Liver (tissue), 9 donors: ENCODE results near the gene OR7C2. TPM values are rescaled to one million over a fixed set of nuclear protein-coding genes. Genes with fewer than 3 reads are reported as not detected.

ENCODE experiments used
- DNase-seq: peaks from one replicate; pipeline ENCODE4 v3.0.0-alpha.2; 2017; ENCODE audit warnings: low spot score
- H3K27ac ChIP-seq, 2 donors: one replicate each; pipeline ENCODE4 v1.7.0; 2013; ENCODE audit warnings: inconsistent platforms in 2 of 2, low read length in 2 of 2, control low read depth in 1 of 2, low read depth in 1 of 2, mild to moderate bottlenecking in 1 of 2
- H3K27me3 ChIP-seq, 4 donors: one replicate each; pipeline versions ENCODE4 v1.6.1 to v1.7.0; 2013; ENCODE audit warnings: low read length in 3 of 4, inconsistent platforms in 1 of 4, mild to moderate bottlenecking in 1 of 4, moderate library complexity in 1 of 4; ENCODE audit not compliant: control insufficient read depth in 4 of 4, insufficient read depth in 4 of 4
- H3K36me3 ChIP-seq, 4 donors: one replicate each; pipeline versions ENCODE4 v1.6.1 to v1.7.0; 2013; ENCODE audit warnings: low read length in 3 of 4, mild to moderate bottlenecking in 3 of 4, low read depth in 1 of 4, moderate library complexity in 1 of 4; ENCODE audit not compliant: control insufficient read depth in 4 of 4, insufficient read depth in 3 of 4
- H3K4me1 ChIP-seq, 4 donors: one replicate each; pipeline versions ENCODE4 v1.6.1 to v1.7.0; 2013; ENCODE audit warnings: low read length in 3 of 4, mild to moderate bottlenecking in 3 of 4, moderate library complexity in 1 of 4; ENCODE audit not compliant: control insufficient read depth in 4 of 4, insufficient read depth in 4 of 4
- H3K4me3 ChIP-seq, 3 donors: one replicate each; pipeline versions ENCODE4 v1.6.1 to v1.7.0; 2013; ENCODE audit warnings: low read length in 3 of 3, control low read depth in 1 of 3, low read depth in 1 of 3, mild to moderate bottlenecking in 1 of 3
- H3K9ac ChIP-seq, 2 donors: one replicate each; pipeline ENCODE4 v1.7.0; 2013; ENCODE audit warnings: low read length in 2 of 2, mild to moderate bottlenecking in 2 of 2, moderate library complexity in 2 of 2, control low read depth in 1 of 2, low read depth in 1 of 2
- H3K9me3 ChIP-seq, 4 donors: one replicate each; pipeline versions ENCODE4 v1.6.1 to v1.7.0; 2013; ENCODE audit warnings: low read length in 3 of 4; ENCODE audit not compliant: control insufficient read depth in 4 of 4
- ATF3 ChIP-seq: IDR thresholded peaks from 2 replicates; pipeline ENCODE4 v1.6.1; 2016; ENCODE audit warnings: antibody characterized with exemption
- CTCF ChIP-seq: fragments of 150-350 bp; IDR thresholded peaks from 2 replicates; pipeline ENCODE4 v1.5.1; 2017; ENCODE audit warnings: improper control_type of control experiment, low read depth, low read length; ENCODE audit not compliant: missing input control
- EGR1 ChIP-seq, 2 donors: IDR thresholded peaks; 2 replicates each; pipeline ENCODE4 v1.6.1; 2016 to 2018; ENCODE audit warnings: antibody characterized with exemption in 2 of 2, low read depth in 2 of 2
- FOXA1 ChIP-seq: IDR thresholded peaks from 2 replicates; pipeline ENCODE4 v1.6.1; 2016; ENCODE audit warnings: antibody characterized with exemption
- FOXA2 ChIP-seq: IDR thresholded peaks from 2 replicates; pipeline ENCODE4 v1.6.1; 2016; ENCODE audit warnings: antibody characterized with exemption
- GABPA ChIP-seq, 2 donors: IDR thresholded peaks in 1 of 2; conservative IDR thresholded peaks in 1 of 2; 2 replicates each; pipeline ENCODE4 v1.6.1; 2016; ENCODE audit warnings: antibody characterized with exemption in 2 of 2, mild to moderate bottlenecking in 1 of 2, moderate library complexity in 1 of 2
- HNF4A ChIP-seq, 2 donors: conservative IDR thresholded peaks; 2 replicates each; pipeline ENCODE4 v1.6.1; 2016; ENCODE audit warnings: antibody characterized with exemption in 2 of 2, mild to moderate bottlenecking in 2 of 2
- HNF4G ChIP-seq: IDR thresholded peaks from 2 replicates; pipeline ENCODE4 v1.6.1; 2016; ENCODE audit warnings: antibody characterized with exemption
- JUND ChIP-seq, 2 donors: IDR thresholded peaks; 2 replicates each; pipeline ENCODE4 v1.6.1; 2016; ENCODE audit warnings: antibody characterized with exemption in 2 of 2
- MAX ChIP-seq: IDR thresholded peaks from 2 replicates; pipeline ENCODE4 v1.6.1; 2016; ENCODE audit warnings: antibody characterized with exemption
- NR2F2 ChIP-seq: IDR thresholded peaks from 2 replicates; pipeline ENCODE4 v1.6.1; 2016; ENCODE audit warnings: antibody characterized with exemption
- RAD21 ChIP-seq, 2 donors: IDR thresholded peaks; 2 replicates each; pipeline ENCODE4 v1.6.1; 2016; ENCODE audit warnings: antibody characterized with exemption in 2 of 2, mild to moderate bottlenecking in 2 of 2
- RXRA ChIP-seq, 2 donors: IDR thresholded peaks; 2 replicates each; pipeline ENCODE4 v1.6.1; 2017 to 2018; ENCODE audit warnings: antibody characterized with exemption in 2 of 2, mild to moderate bottlenecking in 1 of 2
- SP1 ChIP-seq: IDR thresholded peaks from 2 replicates; pipeline ENCODE4 v1.6.1; 2018; ENCODE audit warnings: antibody characterized with exemption, mild to moderate bottlenecking
- TAF1 ChIP-seq: conservative IDR thresholded peaks from 2 replicates; pipeline ENCODE4 v1.6.1; 2016; ENCODE audit warnings: antibody characterized with exemption, mild to moderate bottlenecking
- ZBTB33 ChIP-seq: IDR thresholded peaks from 2 replicates; pipeline ENCODE4 v1.6.1; 2016; ENCODE audit warnings: antibody characterized with exemption
- WGBS: extraction: QIAGEN DNeasy Blood & Tissue Kit; methylation state at CpG from one replicate; pipeline ENCODE4 v1.1.7; 2013; 5-methylcytosine and 5-hydroxymethylcytosine counted together
- polyA plus RNA-seq, 2 donors: library from polyadenylated mRNA; stranded (reverse) in 1 of 2; unstranded in 1 of 2; fragments of 200-250 nt in 1 of 2; fragments of >200 nt in 1 of 2; fragmentation: Nextera tagmentation in 1 of 2; extraction: Ambion mirVana in 1 of 2; gene quantifications; one replicate each; pipeline versions ENCODE4 v1.2.1 to v1.2.3, GENCODE V29; 2013 to 2015
- total RNA-seq, 2 donors: library from RNA; depleted of rRNA; stranded (reverse); fragments of >200 nt; gene quantifications; one replicate each; pipeline ENCODE4 v1.2.3, GENCODE V29; 2014
- donor health status: healthy.
- donor health status: healthy.
- donor health status: healthy.
- donor health status: healthy.
- donor health status: healthy.

Gene OR7C2
- total and polyA plus RNA-seq, 4 donors: not detected

- TF ChIP-seq CTCF (no peak), MAX (no peak), SP1 (no peak), FOXA2 (no peak), EGR1 (IDR thresholded peaks at IDR 0.05; ENCODE audit: low read depth in 2 of 2) (no peak), GABPA (IDR thresholded peaks at IDR 0.05 in 1 of 2, conservative IDR thresholded peaks at IDR 0.05 in 1 of 2) (no peak), JUND (IDR thresholded peaks at IDR 0.05) (no peak)
Measured at GRCh38 chr19:14916848-14917247, 24.4 kb upstream of the OR7C2 start (continued).

- no peaks in the 10 kb centered on the region for H3K36me3 ChIP-seq
- TF ChIP-seq NR2F2 (no peak), FOXA1 (no peak), MAX (no peak), JUND (IDR thresholded peaks at IDR 0.05) (no peak), TAF1 (no peak), ZBTB33 (no peak), ATF3 (no peak), RAD21 (IDR thresholded peaks at IDR 0.05) (no peak), SP1 (no peak)
- H3K4me1 ChIP-seq: no peaks in the 10 kb centered on the region
- 44% methylated on average over 1 of the region's 1 CpG for WGBS
- no peaks in the 10 kb centered on the region for H3K9me3 ChIP-seq
- no peak for DNase-seq
- no peak overlapping the region for H3K27ac ChIP-seq
- H3K27me3 ChIP-seq: no peaks in the 10 kb centered on the region
- no peak overlapping the region for H3K9ac ChIP-seq
- no peak overlapping the region for H3K4me3 ChIP-seq
Measured at GRCh38 chr19:14933506-14933905, 7.8 kb upstream of the OR7C2 start.

- Histone ChIP-seq H3K4me3 (no peak overlapping the region), H3K27me3 (no peaks in the 10 kb centered on the region), H3K36me3 (no peaks in the 10 kb centered on the region), H3K9me3 (no peaks in the 10 kb centered on the region), H3K9ac (no peak overlapping the region), H3K4me1 (no peaks in the 10 kb centered on the region), H3K27ac (no peak overlapping the region)
- TF ChIP-seq RXRA (IDR thresholded peaks at IDR 0.05) (no peak), HNF4A (conservative IDR thresholded peaks at IDR 0.05) (no peak), GABPA (IDR thresholded peaks at IDR 0.05 in 1 of 2, conservative IDR thresholded peaks at IDR 0.05 in 1 of 2) (no peak), HNF4G (no peak)
- WGBS: 81% methylated on average over 6 of the region's 6 CpGs
- DNase-seq: no peak
Measured at GRCh38 chr19:14940266-14940665, 1.0 kb upstream of the OR7C2 start.
